Measurements from ENCODE around the gene MCRIP2. TPM values are rescaled to one million over a fixed set of nuclear protein-coding genes. Genes with fewer than 3 reads are reported as not detected.

The MCRIP2 gene
- total and polyA plus RNA-seq, 2 experiments from 2014 or later = 64.3 to 67.7 TPM

GRCh38 chr16:627454-628239 is 14.0 kb upstream of the MCRIP2 start:
- no peaks in the 10 kb centered on the region; the same call in 1 of the 2 replicates for H3K79me2 ChIP-seq (replicated peaks; ENCODE audit: insufficient read depth)
- no peak overlapping the region for H2AFZ ChIP-seq
- no peaks in the 10 kb centered on the region for H3K27me3 ChIP-seq (ENCODE audit: insufficient read depth)
- H3F3A ChIP-seq (replicated peaks; ENCODE audit: low read depth) = peaks cover 14% of the 10 kb centered on the region
- TF ChIP-seq NANOG (IDR thresholded peaks at IDR 0.05; ENCODE audit: borderline replicate concordance) = no peak
- TF ChIP-seq CTCF (conservative IDR thresholded peaks at IDR 0.05; ENCODE audit: low read depth in 2 of 2) = no peak
- Mint-ChIP-seq H3K27ac (no peak overlapping the region), H3K36me3 (ENCODE audit: low read depth) (no peaks in the 10 kb centered on the region; the same call in 2 of the 3 replicates), H3K27me3 (ENCODE audit: insufficient read depth, low read depth, poor library complexity) (peaks cover 16% of the 10 kb centered on the region), H3K4me3 (no peak overlapping the region), H3K4me1 (peaks cover 28% of the 10 kb centered on the region), H3K9me3 (no peaks in the 10 kb centered on the region)
- no peak for ATAC-seq
- no peaks in the 10 kb centered on the region for H3K36me3 ChIP-seq (ENCODE audit: insufficient read depth)
- H3K9me2 ChIP-seq (ENCODE audit: insufficient read depth) = no peaks in the 10 kb centered on the region
- H3K4me1 ChIP-seq (ENCODE audit: insufficient read depth) = peaks cover 21% of the 10 kb centered on the region
- peaks cover 7% of the 10 kb centered on the region; the same call in 1 of the 2 replicates for H4K20me1 ChIP-seq (replicated peaks; ENCODE audit: insufficient read depth)
- H3K27ac ChIP-seq (ENCODE audit: low read depth) = no peak overlapping the region
- no peak overlapping the region for H3K4me3 ChIP-seq
- DNase-seq (ENCODE audit: low spot score) = no peak
- no peak overlapping the region for H3K4me2 ChIP-seq

GRCh38 chr16:628321-629061 is 13.1 kb upstream of the MCRIP2 start:
- ATAC-seq = no peak
- Histone ChIP-seq H3K36me3 (ENCODE audit: insufficient read depth) (no peaks in the 10 kb centered on the region), H3K27ac (ENCODE audit: low read depth) (no peak overlapping the region), H3K79me2 (replicated peaks; ENCODE audit: insufficient read depth) (no peaks in the 10 kb centered on the region), H3K4me2 (no peak overlapping the region), H3K27me3 (ENCODE audit: insufficient read depth) (no peaks in the 10 kb centered on the region), H3F3A (replicated peaks; ENCODE audit: low read depth) (0 out of 2 replicates have a peak, but pooled peaks cover 8% of the 10 kb centered on the region), H4K20me1 (replicated peaks; ENCODE audit: insufficient read depth) (0 out of 2 replicates have a peak, but pooled peaks cover 6% of the 10 kb centered on the region), H3K4me3 (no peak overlapping the region), H3K4me1 (ENCODE audit: insufficient read depth) (peaks cover 13% of the 10 kb centered on the region), H2AFZ (no peak overlapping the region), H3K9me2 (ENCODE audit: insufficient read depth) (no peaks in the 10 kb centered on the region)
- no peak for TF ChIP-seq CREB1 (CRISPR knock-in tag; IDR thresholded peaks at IDR 0.05; ENCODE audit: low read depth)
- TF ChIP-seq NANOG (IDR thresholded peaks at IDR 0.05; ENCODE audit: borderline replicate concordance) = no peak
- no peak for TF ChIP-seq EZH2 (IDR thresholded peaks at IDR 0.05; ENCODE audit: low read depth, unreplicated experiment)
- TF ChIP-seq REST (IDR thresholded peaks at IDR 0.05; ENCODE audit: unreplicated experiment) = no peak
- TF ChIP-seq POLR2AphosphoS5 (IDR thresholded peaks at IDR 0.05; ENCODE audit: low read depth) = no peak
- Mint-ChIP-seq H3K27me3 (ENCODE audit: insufficient read depth, low read depth, poor library complexity) (peaks cover 16% of the 10 kb centered on the region), H3K36me3 (ENCODE audit: low read depth) (no peaks in the 10 kb centered on the region; the same call in 2 of the 3 replicates), H3K4me3 (no peak overlapping the region), H3K9me3 (no peaks in the 10 kb centered on the region), H3K27ac (peak overlapping the region; percentile 77), H3K4me1 (peaks cover 22% of the 10 kb centered on the region)
- no peak for DNase-seq (ENCODE audit: low spot score)

All from GM23338 (cell line).